ENCODE data around the gene PDE10A.

- TF ChIP-seq CTCF (IDR thresholded peaks at IDR 0.05) (no peak), POLR2A (IDR thresholded peaks at IDR 0.05) (no peak)
Measured at GRCh38 chr6:165653607-165654006, 9.4 kb downstream of the PDE10A start.
